ENCODE data around the gene SI.
"Not testable (repeated sequence)": the region's sequence is repeated elsewhere in the genome, so short reads cannot be mapped to it uniquely, and the experiment has no call there.

The SI gene

DNA sequence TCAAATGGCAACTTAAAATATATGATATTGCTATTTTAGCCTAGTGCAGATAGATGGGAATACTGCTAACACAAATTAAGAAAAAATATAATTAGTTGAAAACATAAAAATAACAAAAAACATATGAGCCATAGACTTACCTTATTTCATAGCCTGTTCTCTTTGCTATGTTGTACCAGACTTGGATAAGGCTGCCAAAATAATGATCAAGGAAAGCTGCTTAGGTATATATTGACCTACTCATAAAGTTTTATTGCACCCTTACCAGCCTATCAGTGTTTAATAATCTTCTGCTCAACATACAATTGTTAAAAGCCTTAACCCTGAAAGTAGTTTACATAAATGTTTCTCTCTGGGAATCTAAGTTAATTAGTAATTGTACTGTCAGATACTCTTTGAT is at the start of gene SI:
Gene SI (minus strand): TSS at position 204 of the 400 bp plus-strand sequence. CDS start 2,484 bp downstream, outside the sequence.
- DNase-seq: no peak

DNA sequence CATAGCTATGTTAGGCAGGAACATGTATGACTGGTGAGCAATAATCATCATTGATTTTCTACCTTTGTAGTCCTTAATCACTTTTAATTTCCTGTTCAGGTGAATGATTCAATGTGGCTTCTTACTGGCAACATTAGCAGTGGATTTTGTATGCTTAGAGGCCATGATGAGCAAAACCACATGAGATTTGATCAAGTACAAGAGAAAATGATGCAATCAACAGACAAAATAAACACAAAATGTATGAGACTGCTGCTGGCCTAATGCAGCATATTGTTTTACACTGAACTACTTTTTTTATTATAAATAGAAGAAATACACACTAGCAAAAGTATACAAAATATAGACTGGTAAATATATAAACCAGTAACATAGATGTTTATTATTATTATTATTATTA is 47.5 kb upstream of the SI start:
- DNase-seq: no peak

DNA sequence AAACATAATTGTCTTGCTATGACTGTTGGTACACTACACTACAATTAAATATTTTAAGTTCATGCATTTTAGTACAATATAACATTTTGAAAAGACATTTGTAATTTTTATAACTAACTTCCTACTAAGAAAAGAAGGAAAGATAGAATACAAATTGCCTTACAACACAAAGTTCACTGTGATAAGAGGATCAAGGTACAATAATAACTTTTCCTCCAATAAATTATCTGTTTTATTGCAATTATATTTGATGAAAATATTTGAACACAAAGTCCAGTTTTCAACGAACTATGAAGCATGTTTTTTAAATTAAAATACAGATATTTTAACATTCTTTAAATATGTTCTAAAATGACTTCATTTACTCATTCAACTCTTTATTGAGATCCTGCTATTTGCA is 33.1 kb upstream of the SI start:
- DNase-seq: no peak

DNA sequence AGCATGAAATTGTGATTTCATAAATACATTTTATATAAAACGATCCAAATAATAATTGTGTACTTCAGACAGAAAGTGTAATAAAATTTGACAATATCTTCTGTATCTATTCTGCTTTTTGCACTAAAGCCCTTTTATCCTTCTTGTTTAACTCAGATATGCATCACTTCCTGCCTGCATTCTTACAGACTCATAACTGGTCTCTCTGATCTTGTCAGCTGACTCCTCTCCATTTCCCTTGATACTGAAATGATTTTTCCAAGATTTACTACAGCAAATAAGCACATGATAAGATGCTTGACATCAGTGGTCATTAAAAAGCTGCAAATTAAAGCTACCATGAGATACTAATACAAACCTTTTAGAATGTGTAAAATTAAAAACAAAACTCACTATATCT is 25.3 kb upstream of the SI start:
- no peak for DNase-seq

DNA sequence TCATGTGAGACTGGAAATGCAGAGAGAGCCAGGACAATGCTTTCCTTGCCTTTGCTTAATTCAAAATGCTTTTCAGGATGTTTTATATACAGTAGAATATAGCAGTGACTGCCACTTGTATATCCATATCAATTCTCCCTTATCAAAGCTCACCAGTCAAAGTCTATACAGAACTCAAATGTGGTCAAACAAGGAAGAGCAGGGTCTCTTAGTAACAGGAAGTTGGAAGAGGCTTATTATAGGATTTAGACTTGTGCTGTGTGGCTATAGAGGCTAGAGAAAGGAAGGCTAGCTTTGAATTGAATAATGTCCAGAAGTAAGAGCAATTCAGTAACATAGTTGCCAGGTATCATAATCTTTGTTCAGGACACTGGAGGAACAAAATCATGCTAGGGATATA is 4.4 kb upstream of the SI start:
- peak; percentile 41 for DNase-seq

DNA sequence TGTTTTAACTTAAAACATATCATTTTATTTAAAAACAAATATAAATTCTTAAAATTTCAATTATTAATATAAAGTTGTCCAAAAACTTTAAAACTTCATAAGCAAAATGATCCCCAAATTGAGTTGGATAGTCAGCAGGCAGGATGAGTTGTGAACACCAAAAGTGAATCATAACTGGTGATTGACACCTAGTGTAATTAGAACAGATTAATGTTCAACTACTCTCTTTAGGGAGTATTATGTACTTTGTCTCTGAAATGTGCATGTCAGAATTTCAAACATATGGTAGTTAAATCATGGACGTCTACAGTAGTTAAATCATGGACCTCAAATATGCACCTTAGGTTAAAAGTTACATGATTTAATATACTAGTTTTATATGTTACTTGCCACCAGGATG is 2.9 kb upstream of the SI start:
- DNase-seq: no peak

DNA sequence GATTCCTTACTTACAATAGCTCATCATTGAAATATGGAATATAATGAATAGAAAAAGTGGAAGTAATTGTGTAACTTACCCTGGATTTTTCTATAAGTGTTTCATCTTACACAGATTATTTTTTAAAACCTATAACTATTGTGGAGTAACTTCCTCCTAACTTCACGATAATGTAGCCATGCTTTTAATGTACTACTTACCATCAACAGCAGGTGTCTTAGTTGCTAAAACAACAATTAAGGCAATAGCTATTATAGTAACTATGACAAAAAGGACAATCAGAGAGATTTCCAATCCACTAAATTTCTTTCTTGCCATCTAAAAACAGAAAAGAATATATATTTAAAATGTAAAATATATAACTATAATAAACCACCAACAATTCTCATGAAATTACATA is 2.6 kb downstream of the SI start:
- DNase-seq: peak; percentile 3

DNA sequence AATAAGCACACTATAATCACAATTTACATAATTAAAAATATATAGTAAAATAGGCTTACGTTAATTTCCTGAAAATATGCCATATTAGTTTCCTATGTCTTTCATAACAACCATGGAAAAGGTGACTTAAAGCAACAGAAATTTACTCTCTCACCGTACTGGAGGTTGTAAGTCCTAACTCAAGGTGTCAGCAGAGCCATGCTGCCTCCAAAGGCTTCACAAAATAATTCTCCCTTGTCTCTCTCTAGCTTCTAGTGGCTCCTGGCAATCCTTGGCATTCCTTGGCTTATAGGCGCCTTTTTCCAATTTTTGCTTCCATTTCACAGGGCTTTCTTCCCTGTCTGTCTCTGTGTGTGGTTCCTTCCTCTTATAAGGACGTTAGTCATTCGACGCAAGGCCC is 7.6 kb downstream of the SI start:
- DNase-seq: no peak

DNA sequence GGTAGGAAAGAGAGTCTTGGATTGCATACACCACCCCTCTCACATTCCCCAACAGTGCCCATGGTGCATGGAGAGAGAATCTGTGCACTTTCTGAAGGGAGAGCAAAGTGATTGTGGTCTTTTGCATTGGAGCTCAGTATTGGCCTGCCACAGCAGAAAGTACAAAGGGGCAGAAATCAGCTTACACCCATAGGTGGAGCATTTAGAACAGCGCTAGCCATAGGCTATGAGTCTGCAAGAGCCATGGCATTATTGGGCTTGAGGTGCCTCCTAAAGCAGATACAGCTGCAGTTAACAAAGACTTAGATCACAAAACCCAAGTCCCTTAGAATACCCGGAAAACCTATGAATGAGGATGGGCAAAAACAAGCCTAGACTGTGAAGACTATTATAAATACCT is 21.8 kb downstream of the SI start:
- DNase-seq: no peak

DNA sequence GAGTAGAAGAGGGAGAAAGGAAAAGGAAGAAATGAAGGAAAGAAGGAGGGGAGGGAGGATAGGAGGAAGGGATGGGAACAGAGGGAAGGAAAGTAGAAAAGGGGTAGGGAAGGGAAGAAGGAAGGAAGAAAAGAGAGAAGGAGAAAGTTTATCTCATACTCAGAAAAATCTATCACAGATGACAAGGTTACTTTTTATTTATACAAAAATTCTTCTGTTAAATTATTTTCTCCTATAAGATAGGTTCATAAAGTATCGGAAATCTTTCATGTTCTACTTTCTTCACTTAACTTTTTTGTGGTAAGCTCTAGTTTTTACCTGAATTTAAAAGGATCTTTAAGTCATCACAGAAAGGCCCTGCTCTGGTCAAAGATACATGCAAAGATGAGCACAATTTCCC is 38.1 kb downstream of the SI start:
- peak; percentile 0 for DNase-seq

DNA sequence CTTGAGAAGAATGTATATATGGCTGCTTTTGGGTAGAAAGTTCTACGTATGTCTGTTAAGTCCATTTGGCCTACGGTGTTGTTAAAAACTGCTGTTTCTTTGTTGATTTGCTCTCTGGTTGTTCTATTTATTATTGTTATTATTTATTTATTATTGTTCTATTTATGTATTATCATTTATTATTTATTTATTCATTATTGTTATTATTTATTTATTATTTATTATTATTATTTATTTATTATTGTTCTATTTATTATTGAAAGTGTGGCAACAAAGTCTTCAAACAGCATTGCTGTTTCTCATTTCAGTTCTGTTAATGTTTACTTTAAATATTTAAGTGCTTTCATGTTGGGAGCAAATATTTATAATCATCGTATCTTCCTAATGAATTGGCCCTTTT is 66.7 kb downstream of the SI start:
- DNase-seq: no peak

DNA sequence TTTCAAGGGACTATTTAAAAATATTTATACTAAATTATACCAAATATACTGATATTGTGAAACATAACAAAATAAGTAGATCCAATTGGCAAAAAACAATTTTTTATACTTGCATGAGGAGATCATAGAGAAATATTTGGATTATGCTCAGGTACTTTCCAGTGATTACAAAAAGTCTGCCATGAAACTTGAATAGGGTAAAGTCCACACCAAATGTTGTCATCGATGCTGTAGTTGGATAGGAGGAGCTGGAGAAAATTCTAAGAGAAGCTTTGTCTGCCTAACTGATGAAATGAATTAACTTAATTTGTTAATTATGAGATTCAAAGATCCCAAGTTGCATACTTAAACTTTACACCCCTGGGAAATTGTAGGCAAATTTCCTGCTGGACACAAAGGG is 93.3 kb downstream of the SI start:
- no peak for DNase-seq

DNA sequence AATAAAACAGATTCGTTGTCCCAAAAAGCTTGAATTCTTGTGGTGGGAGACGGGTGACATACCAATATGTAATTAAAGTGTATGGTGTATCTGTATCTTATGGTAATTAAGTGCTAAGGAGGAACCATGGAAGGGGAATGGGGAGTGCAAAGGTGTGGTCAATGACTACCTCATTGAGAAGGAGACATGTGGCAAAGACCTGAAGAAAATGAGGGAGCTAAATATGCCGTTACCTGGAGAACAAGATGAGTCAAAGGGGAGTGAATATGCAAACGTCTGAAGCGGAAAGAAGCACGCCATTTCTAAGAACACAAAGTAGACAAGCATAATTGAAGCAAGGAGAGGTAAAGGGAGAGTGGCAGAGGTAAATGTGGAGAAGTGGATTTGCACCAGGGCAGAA is 115.7 kb downstream of the SI start:
- no peak for DNase-seq

DNA sequence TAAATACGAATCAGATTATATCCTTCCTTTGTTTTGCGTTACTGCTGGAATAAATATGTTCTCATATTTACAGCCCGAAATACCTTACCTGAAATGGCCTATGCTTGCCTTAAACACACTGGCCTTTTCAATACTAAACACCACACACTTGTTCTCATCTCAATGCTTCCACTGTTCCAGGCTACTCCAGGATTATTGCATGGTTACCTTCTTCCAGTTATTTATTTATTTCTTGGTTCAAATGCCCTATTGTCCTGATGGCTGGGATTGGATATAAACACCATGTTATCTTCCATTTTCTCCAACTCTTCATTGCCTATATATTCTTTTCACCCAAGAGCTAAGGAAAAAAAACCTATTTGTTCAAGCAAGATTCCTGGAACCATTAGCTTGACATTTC is 125.3 kb downstream of the SI start:
- no peak for DNase-seq

DNA sequence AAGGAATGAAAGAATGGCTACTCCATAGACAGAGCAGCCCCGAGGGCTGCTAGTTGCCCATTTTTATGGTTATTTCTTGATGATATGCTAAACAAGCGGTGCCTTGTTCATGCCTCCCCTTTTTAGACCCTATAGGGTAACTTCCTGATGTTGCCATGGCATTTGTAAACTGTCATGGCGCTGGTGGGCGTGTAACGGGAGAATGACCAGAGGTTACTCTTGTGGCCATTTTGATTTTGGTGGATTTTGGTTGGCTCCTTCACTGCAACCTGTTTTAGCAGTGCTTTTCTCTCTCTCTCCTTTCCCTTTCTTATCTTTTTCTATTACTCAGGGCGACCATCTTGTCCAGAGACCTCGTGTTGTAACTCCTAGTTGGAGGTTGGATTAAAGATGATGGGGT is 126.9 kb downstream of the SI start:
- DNase-seq: not testable (repeated sequence)

DNA sequence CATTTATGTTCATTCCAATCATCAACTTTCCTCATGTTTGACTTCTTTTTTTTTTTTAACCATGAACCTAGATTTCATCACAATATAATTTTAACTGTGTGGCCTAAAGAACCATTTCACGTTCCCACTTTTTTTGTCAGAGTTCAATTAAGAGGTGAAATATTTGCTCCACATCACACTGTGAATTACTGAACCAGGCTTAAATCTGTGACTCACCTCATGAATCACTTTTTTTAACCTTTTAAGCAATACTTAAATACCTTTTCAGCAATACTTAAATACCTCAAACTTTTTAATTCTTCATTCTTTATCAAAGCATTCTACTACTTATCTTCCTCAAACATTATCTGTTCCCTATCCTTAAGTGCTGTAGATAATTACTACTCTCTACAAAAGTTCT is 137.6 kb downstream of the SI start:
- DNase-seq: no peak

DNA sequence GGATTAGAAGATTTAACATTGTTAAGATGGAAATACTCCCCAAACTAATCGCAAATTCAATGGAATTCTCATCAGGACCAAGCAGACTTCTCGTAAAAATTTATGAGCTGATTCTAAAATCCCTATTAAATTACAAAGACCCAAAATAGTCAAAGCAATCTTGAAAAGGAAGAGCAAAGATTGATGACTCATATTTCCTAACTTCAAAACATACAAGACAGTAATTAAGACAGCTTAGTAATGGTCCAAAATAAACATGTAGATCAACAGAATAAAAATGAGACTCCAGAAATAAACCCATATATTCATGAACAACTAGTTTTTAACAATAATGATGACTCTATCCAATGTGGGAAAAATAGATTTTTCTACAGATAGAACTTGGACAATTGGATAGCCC is 148.7 kb downstream of the SI start:
- no peak for DNase-seq

Measured in OCI-M1 (cell line).